ENCODE measurements around the gene CEP164. TPM values are rescaled to one million over a fixed set of nuclear protein-coding genes. Genes with fewer than 3 reads are reported as not detected.
A peak's percentile ranks its signal among the peaks of the same experiment; 100 is the strongest.

CEP164 gene
- total RNA-seq, 1 experiment from 2014 or later: 25.4 TPM

DNA sequence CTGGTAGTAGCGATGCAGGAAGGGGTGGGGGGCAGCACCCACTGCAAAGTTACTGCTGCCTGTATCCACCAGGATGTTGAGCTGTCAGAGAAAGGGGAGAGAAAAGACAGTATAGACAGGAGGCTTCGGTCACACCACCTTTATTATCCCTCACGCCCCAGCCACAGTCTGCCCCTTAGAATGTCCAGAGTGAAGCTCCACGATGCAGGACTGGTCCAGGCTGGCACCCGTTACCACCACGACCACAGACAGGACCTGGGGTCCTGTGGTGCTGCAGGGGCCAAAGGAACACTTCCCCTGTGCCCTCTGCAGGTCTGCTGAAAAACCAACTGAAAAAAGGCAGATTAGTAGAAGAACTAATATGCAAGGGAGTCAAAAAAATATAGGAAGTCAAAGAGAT is 30.8 kb upstream of the CEP164 start:
- intact Hi-C loops (cut with micrococcal nuclease; ENCODE audit: unreplicated experiment): no loop called here
- H3K27me3 Mint-ChIP-seq (ENCODE audit: unreplicated experiment): peaks cover 17% of the 10 kb centered on the region
- H3K4me3 Mint-ChIP-seq (ENCODE audit: low read depth, unreplicated experiment): no peak overlapping the region
- H3K27ac Mint-ChIP-seq (ENCODE audit: unreplicated experiment): no peak overlapping the region
- peaks cover 9% of the 10 kb centered on the region for H3K36me3 Mint-ChIP-seq (ENCODE audit: insufficient read depth, unreplicated experiment)
- no peak for DNase-seq
- BruUV-seq (replicated peaks): no TSS peak
- CTCF ChIA-PET: no interaction called here
- no peaks in the 10 kb centered on the region for H3K9me3 Mint-ChIP-seq (ENCODE audit: low read depth, unreplicated experiment)
- TF ChIP-seq, protein P1, sequence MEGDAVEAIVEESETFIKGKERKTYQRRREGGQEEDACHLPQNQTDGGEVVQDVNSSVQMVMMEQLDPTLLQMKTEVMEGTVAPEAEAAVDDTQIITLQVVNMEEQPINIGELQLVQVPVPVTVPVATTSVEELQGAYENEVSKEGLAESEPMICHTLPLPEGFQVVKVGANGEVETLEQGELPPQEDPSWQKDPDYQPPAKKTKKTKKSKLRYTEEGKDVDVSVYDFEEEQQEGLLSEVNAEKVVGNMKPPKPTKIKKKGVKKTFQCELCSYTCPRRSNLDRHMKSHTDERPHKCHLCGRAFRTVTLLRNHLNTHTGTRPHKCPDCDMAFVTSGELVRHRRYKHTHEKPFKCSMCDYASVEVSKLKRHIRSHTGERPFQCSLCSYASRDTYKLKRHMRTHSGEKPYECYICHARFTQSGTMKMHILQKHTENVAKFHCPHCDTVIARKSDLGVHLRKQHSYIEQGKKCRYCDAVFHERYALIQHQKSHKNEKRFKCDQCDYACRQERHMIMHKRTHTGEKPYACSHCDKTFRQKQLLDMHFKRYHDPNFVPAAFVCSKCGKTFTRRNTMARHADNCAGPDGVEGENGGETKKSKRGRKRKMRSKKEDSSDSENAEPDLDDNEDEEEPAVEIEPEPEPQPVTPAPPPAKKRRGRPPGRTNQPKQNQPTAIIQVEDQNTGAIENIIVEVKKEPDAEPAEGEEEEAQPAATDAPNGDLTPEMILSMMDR (IDR thresholded peaks at IDR 0.05; ENCODE audit: unreplicated experiment): no peak
- peaks cover 22% of the 10 kb centered on the region for H3K4me1 Mint-ChIP-seq (ENCODE audit: low read depth, unreplicated experiment)

DNA sequence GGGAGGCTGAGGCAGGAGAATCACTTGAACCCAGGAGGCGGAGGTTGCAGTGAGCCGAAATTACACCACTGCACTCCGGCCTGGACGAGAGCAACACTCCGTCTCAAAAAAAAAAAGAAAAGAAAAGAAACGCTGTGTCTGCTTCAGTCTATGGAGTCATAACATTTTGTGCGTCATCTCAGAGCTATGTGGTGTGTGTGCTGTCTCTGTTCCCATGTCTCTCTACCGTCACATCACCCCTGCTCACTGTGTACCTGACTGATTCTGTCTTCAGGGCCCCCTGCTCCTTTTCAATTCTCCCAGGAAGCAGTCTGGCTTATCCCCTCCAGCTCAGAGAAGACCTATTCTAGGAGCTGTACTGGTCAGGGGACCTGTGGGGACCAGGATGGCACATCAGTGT is 29.5 kb upstream of the CEP164 start:
- intact Hi-C loops (cut with micrococcal nuclease; ENCODE audit: unreplicated experiment): no loop called here
- no TSS peak for BruUV-seq (replicated peaks)
- Mint-ChIP-seq H3K4me3 (ENCODE audit: low read depth, unreplicated experiment) (no peak overlapping the region), H3K27ac (ENCODE audit: unreplicated experiment) (no peak overlapping the region), H3K36me3 (ENCODE audit: insufficient read depth, unreplicated experiment) (peaks cover 5% of the 10 kb centered on the region), H3K27me3 (ENCODE audit: unreplicated experiment) (peaks cover 22% of the 10 kb centered on the region), H3K4me1 (ENCODE audit: low read depth, unreplicated experiment) (peaks cover 22% of the 10 kb centered on the region), H3K9me3 (ENCODE audit: low read depth, unreplicated experiment) (no peaks in the 10 kb centered on the region)
- CTCF ChIA-PET: no interaction called here
- DNase-seq: no peak
- TF ChIP-seq, protein P1 (IDR thresholded peaks at IDR 0.05; ENCODE audit: unreplicated experiment): no peak

DNA sequence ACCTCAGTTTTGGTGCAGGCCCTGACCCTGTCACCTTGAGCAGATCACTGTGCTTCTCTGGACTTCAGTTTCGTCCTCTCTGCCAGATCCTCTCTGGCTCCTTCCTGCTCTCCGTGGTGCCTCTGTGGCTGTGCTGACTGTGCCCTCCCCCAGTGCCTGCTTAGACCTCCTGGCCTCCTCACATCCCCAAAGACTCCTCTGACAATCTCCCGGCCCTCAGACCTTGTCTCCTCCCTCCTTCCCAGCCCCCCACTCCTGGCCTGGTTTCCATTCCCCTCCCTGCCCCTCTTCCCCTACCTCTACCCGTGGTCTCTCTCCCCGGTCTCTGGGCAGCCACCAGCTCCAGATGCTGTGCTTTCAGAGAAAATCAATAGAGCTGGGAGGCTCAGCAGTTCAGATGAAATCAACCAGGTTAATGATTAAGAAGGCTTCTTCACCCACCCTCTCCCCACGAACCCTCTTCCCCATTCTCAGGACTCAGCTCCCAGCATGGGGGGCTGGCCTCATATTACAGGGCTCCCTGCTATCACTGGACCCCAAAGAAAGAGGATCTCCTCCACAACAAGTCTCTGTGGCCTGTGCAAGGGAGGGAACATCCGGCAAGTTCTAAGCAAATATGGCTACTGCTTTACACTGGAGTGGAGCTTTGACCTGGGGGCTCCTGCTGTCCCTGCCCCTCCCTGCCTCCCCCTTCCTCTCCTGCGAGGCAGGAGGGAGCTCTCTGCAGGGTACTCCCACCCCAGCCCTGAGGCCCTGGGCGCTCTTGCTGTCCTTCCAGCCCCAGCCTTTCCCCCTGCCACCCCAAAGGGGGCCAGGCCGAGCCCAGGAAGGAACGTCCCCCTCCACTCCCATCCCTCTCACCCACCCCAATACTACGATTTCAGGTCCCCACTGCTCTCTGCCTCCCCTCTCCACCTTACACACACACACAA is 28.0 kb upstream of the CEP164 start:
- Mint-ChIP-seq H3K27me3 (ENCODE audit: unreplicated experiment) (peaks cover 22% of the 10 kb centered on the region), H3K4me3 (ENCODE audit: low read depth, unreplicated experiment) (peak overlapping the region; percentile 31), H3K36me3 (ENCODE audit: insufficient read depth, unreplicated experiment) (peaks cover 5% of the 10 kb centered on the region), H3K9me3 (ENCODE audit: low read depth, unreplicated experiment) (no peaks in the 10 kb centered on the region), H3K4me1 (ENCODE audit: low read depth, unreplicated experiment) (peaks cover 22% of the 10 kb centered on the region), H3K27ac (ENCODE audit: unreplicated experiment) (peak overlapping the region; percentile 38)
- DNase-seq: peak; percentile 12
- TF ChIP-seq, protein P1 (IDR thresholded peaks at IDR 0.05; ENCODE audit: unreplicated experiment): no peak
- CTCF ChIA-PET: interaction anchor here (0.9 kb wide), 1 partner anchor 127 kb away, joined by 3 read pairs; no protein-coding TSS in a partner anchor
- no TSS peak for BruUV-seq (replicated peaks)
- intact Hi-C loops (cut with micrococcal nuclease; ENCODE audit: unreplicated experiment): no loop called here

DNA sequence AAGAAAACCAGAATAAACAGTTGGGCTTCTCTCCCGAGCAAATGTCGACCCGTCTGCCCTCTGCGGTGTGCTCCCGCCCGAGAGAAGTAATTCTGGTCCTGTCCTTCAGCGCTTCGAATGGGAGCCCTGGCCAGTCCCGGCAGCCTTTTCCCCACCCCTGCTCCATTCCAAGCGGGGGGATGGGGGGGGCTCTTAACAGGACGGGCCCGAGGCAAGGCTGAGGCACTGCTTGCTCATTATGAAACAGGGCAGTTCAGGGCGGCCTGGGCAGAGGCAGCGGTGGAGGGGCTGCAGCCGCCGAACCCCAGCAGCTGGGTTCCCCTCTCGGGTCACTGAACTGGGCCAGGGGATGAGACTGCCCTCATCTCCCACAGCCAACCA is 27.4 kb upstream of the CEP164 start:
- Mint-ChIP-seq H3K9me3 (ENCODE audit: low read depth, unreplicated experiment) (no peaks in the 10 kb centered on the region), H3K4me1 (ENCODE audit: low read depth, unreplicated experiment) (peaks cover 22% of the 10 kb centered on the region), H3K36me3 (ENCODE audit: insufficient read depth, unreplicated experiment) (peaks cover 5% of the 10 kb centered on the region), H3K4me3 (ENCODE audit: low read depth, unreplicated experiment) (peak overlapping the region; percentile 31), H3K27ac (ENCODE audit: unreplicated experiment) (peak overlapping the region; percentile 38), H3K27me3 (ENCODE audit: unreplicated experiment) (peaks cover 22% of the 10 kb centered on the region)
- DNase-seq: no peak
- intact Hi-C loops (cut with micrococcal nuclease; ENCODE audit: unreplicated experiment): no loop called here
- CTCF ChIA-PET: interaction anchor here (0.6 kb wide), 1 partner anchor 418 kb away, joined by 7 read pairs; no protein-coding TSS in a partner anchor
- BruUV-seq (replicated peaks): no TSS peak
- TF ChIP-seq, protein P1 (IDR thresholded peaks at IDR 0.05; ENCODE audit: unreplicated experiment): no peak
